ENCODE results near the gene MANBA.

DNA sequence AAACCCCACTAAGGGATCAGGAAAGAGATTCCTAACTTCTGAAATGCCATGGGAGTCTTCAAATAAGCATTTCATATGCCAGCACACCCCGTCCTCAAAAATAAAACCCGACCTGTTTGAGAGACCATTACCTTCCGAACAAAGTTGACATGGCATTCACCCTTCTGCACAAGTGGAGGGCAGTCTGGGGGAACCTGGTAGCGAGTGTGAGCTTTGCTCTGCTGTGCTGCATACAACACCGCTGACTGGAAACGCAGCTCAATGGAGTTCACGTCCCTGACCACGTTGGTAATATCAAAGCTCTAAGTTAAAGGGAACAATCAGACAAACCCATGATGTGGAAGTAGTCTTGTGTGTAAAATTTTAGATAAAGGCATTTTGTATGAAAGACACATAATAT is 38.0 kb downstream of the MANBA start:
- TF ChIP-seq, protein P1, sequence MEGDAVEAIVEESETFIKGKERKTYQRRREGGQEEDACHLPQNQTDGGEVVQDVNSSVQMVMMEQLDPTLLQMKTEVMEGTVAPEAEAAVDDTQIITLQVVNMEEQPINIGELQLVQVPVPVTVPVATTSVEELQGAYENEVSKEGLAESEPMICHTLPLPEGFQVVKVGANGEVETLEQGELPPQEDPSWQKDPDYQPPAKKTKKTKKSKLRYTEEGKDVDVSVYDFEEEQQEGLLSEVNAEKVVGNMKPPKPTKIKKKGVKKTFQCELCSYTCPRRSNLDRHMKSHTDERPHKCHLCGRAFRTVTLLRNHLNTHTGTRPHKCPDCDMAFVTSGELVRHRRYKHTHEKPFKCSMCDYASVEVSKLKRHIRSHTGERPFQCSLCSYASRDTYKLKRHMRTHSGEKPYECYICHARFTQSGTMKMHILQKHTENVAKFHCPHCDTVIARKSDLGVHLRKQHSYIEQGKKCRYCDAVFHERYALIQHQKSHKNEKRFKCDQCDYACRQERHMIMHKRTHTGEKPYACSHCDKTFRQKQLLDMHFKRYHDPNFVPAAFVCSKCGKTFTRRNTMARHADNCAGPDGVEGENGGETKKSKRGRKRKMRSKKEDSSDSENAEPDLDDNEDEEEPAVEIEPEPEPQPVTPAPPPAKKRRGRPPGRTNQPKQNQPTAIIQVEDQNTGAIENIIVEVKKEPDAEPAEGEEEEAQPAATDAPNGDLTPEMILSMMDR (IDR thresholded peaks at IDR 0.05) = no peak
- TF ChIP-seq POLR2A (IDR thresholded peaks at IDR 0.05) = no peak
